Effector memory CD8-positive, alpha-beta T cell (primary cell): ENCODE measurements around the gene TSEN34.
"Not testable (repeated sequence)": the region's sequence is repeated elsewhere in the genome, so short reads cannot be mapped to it uniquely, and the experiment has no call there.

ENCODE experiments used
- ATAC-seq: fragments of 150-1000 bp; cut with Tn5 transposase; replicated peaks from 2 replicates; pipeline ENCODE4 v1.10.0; 2021; ENCODE audit warnings: mild to moderate bottlenecking, moderate library complexity
- DNase-seq, 3 experiments: peaks; one replicate each; pipeline ENCODE4 v3.0.0; 2021
- H3K27ac Mint-ChIP-seq, 2 donors: one replicate each; pipeline ENCODE4 v1.8.0; 2022; ENCODE audit warnings: mild to moderate bottlenecking in 2 of 2, mixed read lengths in 2 of 2, moderate library complexity in 2 of 2
- H3K27me3 Mint-ChIP-seq, 2 donors: one replicate each; pipeline ENCODE4 v1.8.0; 2022; ENCODE audit warnings: mixed read lengths in 2 of 2
- H3K36me3 Mint-ChIP-seq: one replicate; pipeline ENCODE4 v1.8.0; 2022; ENCODE audit warnings: mild to moderate bottlenecking, moderate library complexity, mixed read lengths; ENCODE audit not compliant: insufficient read depth
- H3K4me1 Mint-ChIP-seq, 2 donors: one replicate each; pipeline ENCODE4 v1.8.0; 2022; ENCODE audit warnings: low read depth in 2 of 2, mixed read lengths in 2 of 2
- H3K4me3 Mint-ChIP-seq, 2 donors: one replicate each; pipeline ENCODE4 v1.8.0; 2022; ENCODE audit warnings: mild to moderate bottlenecking in 2 of 2, mixed read lengths in 2 of 2, moderate library complexity in 2 of 2
- H3K9me3 Mint-ChIP-seq, 2 donors: one replicate each; pipeline ENCODE4 v1.8.0; 2022; ENCODE audit warnings: mixed read lengths in 2 of 2

The TSEN34 gene

GRCh38 chr19:54183431-54183830 is 7.7 kb upstream of the TSEN34 start:
- DNase-seq: no peak
- no peak for ATAC-seq
- Mint-ChIP-seq H3K36me3 (peaks cover 9% of the 10 kb centered on the region), H3K4me1 (peaks cover 9 to 14% of the 10 kb centered on the region in 2 donors), H3K27ac (no peak overlapping the region), H3K27me3 (no peaks in the 10 kb centered on the region), H3K4me3 (no peak overlapping the region), H3K9me3 (no peaks in the 10 kb centered on the region)

GRCh38 chr19:54186351-54186750 is 4.8 kb upstream of the TSEN34 start:
- Mint-ChIP-seq H3K27me3 (no peaks in the 10 kb centered on the region), H3K9me3 (no peaks in the 10 kb centered on the region), H3K4me3 (no peak overlapping the region), H3K36me3 (peaks cover 21% of the 10 kb centered on the region), H3K4me1 (peaks cover 17% of the 10 kb centered on the region in 2 donors), H3K27ac (peak overlapping the region in 1 of 2 donors; percentile 65)
- ATAC-seq: no peak
- DNase-seq: no peak

GRCh38 chr19:54186934-54187381 is 4.2 kb upstream of the TSEN34 start:
- peak overlapping the region; percentile 42 to 65 for H3K27ac Mint-ChIP-seq
- no peaks in the 10 kb centered on the region for H3K27me3 Mint-ChIP-seq
- ATAC-seq: no peak

GRCh38 chr19:54188215-54188871 is 2.8 kb upstream of the TSEN34 start:
- Mint-ChIP-seq H3K4me1 (peaks cover 29% of the 10 kb centered on the region in 2 donors), H3K9me3 (no peaks in the 10 kb centered on the region), H3K36me3 (peaks cover 34% of the 10 kb centered on the region), H3K27me3 (no peaks in the 10 kb centered on the region), H3K27ac (peak overlapping the region; percentile 99), H3K4me3 (peak overlapping the region; percentile 97)
- no peak for ATAC-seq
- peak in 1 of 3 experiments; percentile 37 for DNase-seq

More at GRCh38 chr19:54186934-54187381, 4.2 kb upstream of the TSEN34 start:
- Mint-ChIP-seq H3K36me3 (peaks cover 21% of the 10 kb centered on the region), H3K4me3 (peak overlapping the region; percentile 52 to 97), H3K9me3 (no peaks in the 10 kb centered on the region), H3K4me1 (peaks cover 22% of the 10 kb centered on the region in 2 donors)
- DNase-seq: no peak

GRCh38 chr19:54189145-54189734 is 1.9 kb upstream of the TSEN34 start, which contains the start of gene MBOAT7:
TSS of gene MBOAT7 (minus strand) at chr19:54189580. CDS start at chr19:54188508, 1,072 bp downstream.
- Mint-ChIP-seq H3K27me3 (no peaks in the 10 kb centered on the region), H3K4me3 (peak within 1 kb of the TSS; percentile 97), H3K27ac (peak within 1 kb of the TSS; percentile 99), H3K9me3 (no peaks in the 10 kb centered on the region), H3K4me1 (peaks cover 29 to 30% of the 10 kb centered on the region in 2 donors), H3K36me3 (peaks cover 40% of the 10 kb centered on the region)
- DNase-seq (no peak), ATAC-seq (peak; percentile 4)

GRCh38 chr19:54189735-54190502 is 1.2 kb upstream of the TSEN34 start:
- Mint-ChIP-seq H3K4me3 (peak overlapping the region; percentile 97), H3K9me3 (no peaks in the 10 kb centered on the region), H3K27me3 (no peaks in the 10 kb centered on the region), H3K4me1 (peaks cover 29 to 30% of the 10 kb centered on the region in 2 donors), H3K27ac (peak overlapping the region; percentile 99), H3K36me3 (peaks cover 44% of the 10 kb centered on the region)
- DNase-seq: peak; percentile 100
- peak; percentile 52 for ATAC-seq

GRCh38 chr19:54190503-54191010 is 551 bp upstream of the TSEN34 start:
- Mint-ChIP-seq H3K36me3 (peaks cover 49% of the 10 kb centered on the region), H3K9me3 (no peaks in the 10 kb centered on the region), H3K4me3 (peak overlapping the region; percentile 97), H3K27me3 (no peaks in the 10 kb centered on the region), H3K27ac (peak overlapping the region; percentile 99), H3K4me1 (peaks cover 28 to 30% of the 10 kb centered on the region in 2 donors)
- ATAC-seq (peak; percentile 60), DNase-seq (peak; percentile 100)

- peak overlapping the region; percentile 99 for H3K27ac Mint-ChIP-seq
- ATAC-seq: no peak
Measured at GRCh38 chr19:54191811-54192453, 824 bp downstream of the TSEN34 start.

GRCh38 chr19:54193011-54193410 is 1.9 kb downstream of the TSEN34 start:
- Mint-ChIP-seq H3K27ac (peak overlapping the region; percentile 41 to 99), H3K4me1 (peaks cover 20 to 22% of the 10 kb centered on the region in 2 donors), H3K36me3 (peaks cover 53% of the 10 kb centered on the region), H3K27me3 (no peaks in the 10 kb centered on the region), H3K9me3 (no peaks in the 10 kb centered on the region), H3K4me3 (peak overlapping the region in 1 of 2 donors; percentile 97)
- no peak for ATAC-seq
- DNase-seq: no peak

More at GRCh38 chr19:54191811-54192453, 824 bp downstream of the TSEN34 start:
- no peaks in the 10 kb centered on the region for H3K27me3 Mint-ChIP-seq
- DNase-seq: no peak
- H3K4me3 Mint-ChIP-seq: peak overlapping the region; percentile 97
- H3K36me3 Mint-ChIP-seq: peaks cover 53% of the 10 kb centered on the region
- peaks cover 27 to 30% of the 10 kb centered on the region in 2 donors for H3K4me1 Mint-ChIP-seq
- H3K9me3 Mint-ChIP-seq: no peaks in the 10 kb centered on the region

- not testable (repeated sequence) for H3K4me3 Mint-ChIP-seq, H3K27me3 Mint-ChIP-seq, H3K27ac Mint-ChIP-seq, H3K9me3 Mint-ChIP-seq, ATAC-seq, DNase-seq
- Mint-ChIP-seq H3K4me1 (peaks cover 15 to 17% of the 10 kb centered on the region in 2 donors), H3K36me3 (peaks cover 51% of the 10 kb centered on the region)
Measured at GRCh38 chr19:54194463-54194862, 3.4 kb downstream of the TSEN34 start.

- Mint-ChIP-seq H3K36me3 (peaks cover 51% of the 10 kb centered on the region), H3K4me3 (no peak overlapping the region), H3K9me3 (no peaks in the 10 kb centered on the region), H3K27me3 (no peaks in the 10 kb centered on the region), H3K4me1 (peaks cover 20 to 25% of the 10 kb centered on the region in 2 donors), H3K27ac (no peak overlapping the region)
- ATAC-seq (no peak), DNase-seq (no peak)
Measured at GRCh38 chr19:54196536-54196935, 5.4 kb downstream of the TSEN34 start.

GRCh38 chr19:54197121-54197520 is 6.0 kb downstream of the TSEN34 start:
- DNase-seq (no peak), ATAC-seq (no peak)
- Mint-ChIP-seq H3K4me3 (no peak overlapping the region), H3K27me3 (no peaks in the 10 kb centered on the region), H3K36me3 (peaks cover 57% of the 10 kb centered on the region), H3K9me3 (no peaks in the 10 kb centered on the region), H3K27ac (peak overlapping the region in 1 of 2 donors; percentile 53), H3K4me1 (peaks cover 20 to 25% of the 10 kb centered on the region in 2 donors)

GRCh38 chr19:54199401-54199800 is 8.3 kb downstream of the TSEN34 start:
- ATAC-seq: no peak
- Mint-ChIP-seq H3K9me3 (no peaks in the 10 kb centered on the region), H3K27ac (peak overlapping the region in 1 of 2 donors; percentile 99), H3K36me3 (peaks cover 59% of the 10 kb centered on the region), H3K4me3 (peak overlapping the region; percentile 90 to 93), H3K4me1 (peaks cover 30 to 34% of the 10 kb centered on the region in 2 donors), H3K27me3 (no peaks in the 10 kb centered on the region)
- no peak for DNase-seq
